HepG2 (cell line): ENCODE results near the gene MYADML2. TPM values are rescaled to one million over a fixed set of nuclear protein-coding genes. Genes with fewer than 3 reads are reported as not detected.

ENCODE experiments used
- ATF1 ChIP-seq: IDR thresholded peaks from 2 replicates; pipeline ENCODE4 v1.6.1; 2016; ENCODE audit warnings: mild to moderate bottlenecking, control low read depth
- DMAP1 ChIP-seq: IDR thresholded peaks from 2 replicates; pipeline ENCODE4 v1.6.1; 2016
- DMTF1 ChIP-seq: sonication (generic); formaldehyde crosslinking; IDR thresholded peaks from 2 replicates; pipeline ENCODE4 v1.4.0; 2020; ENCODE audit warnings: mild to moderate bottlenecking, missing genetic modification reagents
- EP300 ChIP-seq, 3 experiments: sonication (generic) in 1 of 3; formaldehyde crosslinking in 1 of 3; IDR thresholded peaks; 2 replicates each; pipeline versions ENCODE4 v1.5.1 to v1.6.1; 2011 to 2020; ENCODE audit warnings: low read depth in 2 of 3, low read length in 2 of 3, borderline replicate concordance in 1 of 3, improper control_type of control experiment in 1 of 3, mild to moderate bottlenecking in 1 of 3, missing genetic modification reagents in 1 of 3, moderate library complexity in 1 of 3
- ETV5 ChIP-seq: IDR thresholded peaks from 2 replicates; pipeline ENCODE4 v1.6.1; 2018; ENCODE audit warnings: missing biosample characterization, missing genetic modification reagents, inconsistent platforms, borderline replicate concordance
- MAFK ChIP-seq, 2 experiments: IDR thresholded peaks in 1 of 2; conservative IDR thresholded peaks in 1 of 2; 2 replicates each; pipeline ENCODE4 v1.6.1; 2011; ENCODE audit warnings: improper control_type of control experiment in 2 of 2, low read length in 2 of 2
- NAIF1 ChIP-seq: sonication (generic); formaldehyde crosslinking; IDR thresholded peaks from 2 replicates; pipeline ENCODE4 v1.5.0; 2020; ENCODE audit warnings: mild to moderate bottlenecking, missing genetic modification reagents, borderline replicate concordance
- SIX4 ChIP-seq: sonication (generic); formaldehyde crosslinking; IDR thresholded peaks from 2 replicates; pipeline ENCODE4 v1.4.0; 2020; ENCODE audit warnings: missing genetic modification reagents
- SKI ChIP-seq: fragments of 450-650 bp; IDR thresholded peaks from one replicate; pipeline ENCODE4 v1.6.1; 2018; ENCODE audit warnings: mild to moderate bottlenecking; ENCODE audit not compliant: partially characterized antibody
- STAT5B ChIP-seq: sonication (generic); formaldehyde crosslinking; IDR thresholded peaks from 2 replicates; pipeline ENCODE4 v1.4.0; 2020; ENCODE audit warnings: missing genetic modification reagents
- TCF7L2 ChIP-seq: IDR thresholded peaks from 2 replicates; pipeline ENCODE4 v1.6.1; 2011; ENCODE audit warnings: mild to moderate bottlenecking, low read depth, low read length, moderate library complexity
- U2AF2 ChIP-seq: fragments of 200-400 bp; formaldehyde crosslinking; IDR thresholded peaks from 2 replicates; pipeline ENCODE4 v1.6.1; 2017; ENCODE audit warnings: low read depth, mild to moderate bottlenecking, low read length
- ZBTB3 ChIP-seq: sonication (generic); formaldehyde crosslinking; IDR thresholded peaks from 2 replicates; pipeline ENCODE4 v1.4.0; 2020; ENCODE audit warnings: low read depth, mild to moderate bottlenecking, moderate library complexity, missing genetic modification reagents, borderline replicate concordance
- ZNF710 ChIP-seq: sonication (generic); formaldehyde crosslinking; IDR thresholded peaks from 2 replicates; pipeline ENCODE4 v1.5.0; 2020; ENCODE audit warnings: mild to moderate bottlenecking, missing genetic modification reagents, borderline replicate concordance
- ZNF720 ChIP-seq: sonication (generic); formaldehyde crosslinking; IDR thresholded peaks from 2 replicates; pipeline ENCODE4 v1.4.0; 2020; ENCODE audit warnings: missing genetic modification reagents
- polyA plus RNA-seq, 8 experiments: library from polyadenylated mRNA; depleted of rRNA in 3 of 8; stranded (reverse) in 7 of 8; unstranded in 1 of 8; fragments of >200 nt; fragmentation: Illumina TruSeq in 4 of 8; extraction: Trizol in 4 of 8; gene quantifications; 2 replicates each; pipeline versions ENCODE4 v1.2.1 to v1.2.3, GENCODE V29; 2011 to 2016; ENCODE audit warnings: low read depth in 4 of 8, missing spikeins in 1 of 8, mixed read lengths in 1 of 8; ENCODE audit not compliant: insufficient read depth in 1 of 8
- total RNA-seq, 5 experiments: library from RNA; depleted of rRNA; stranded (reverse); fragments of >200 nt; fragmentation: Illumina TruSeq; extraction: Trizol; gene quantifications; 2 replicates each; pipeline ENCODE4 v1.2.3, GENCODE V29; 2016; ENCODE audit warnings: low read depth in 1 of 5
- TF ChIP-seq, protein P1 (sequence below), 2 experiments: sonication (generic) in 1 of 2; formaldehyde crosslinking in 1 of 2; IDR thresholded peaks; 2 replicates each; pipeline versions ENCODE4 v1.4.0 to v1.6.1; 2016 to 2020; ENCODE audit warnings: borderline replicate concordance in 1 of 2, low read depth in 1 of 2, mild to moderate bottlenecking in 1 of 2, missing genetic modification reagents in 1 of 2
- TF ChIP-seq, protein P2 (sequence below): sonication (generic); formaldehyde crosslinking; IDR thresholded peaks from 2 replicates; pipeline ENCODE4 v1.8.0; 2022; ENCODE audit warnings: missing genetic modification reagents, low read depth, mild to moderate bottlenecking, borderline replicate concordance
- TF ChIP-seq, protein P3 (sequence below): sonication (generic); formaldehyde crosslinking; IDR thresholded peaks from 2 replicates; pipeline ENCODE4 v1.8.1; 2023; ENCODE audit warnings: missing genetic modification reagents, mild to moderate bottlenecking, borderline replicate concordance

MYADML2 gene
- total and polyA plus RNA-seq, 2 of the 13 experiments (the other 11 are each of a cell fraction or from before 2014, with no cell fraction given): not detected

GRCh38 chr17:81966343-81967243 lies 19.6 kb upstream of the MYADML2 start (continued):
- TF ChIP-seq DMTF1 (0 out of 2 replicates have a peak, but pooled peaks have one; percentile 74), ETV5 (CRISPR knock-in tag) (peak; percentile 47; the same call in 1 of the 2 replicates), ATF1 (CRISPR knock-in tag) (no peak), SKI (peak; percentile 97), STAT5B (CRISPR knock-in tag) (peak; percentile 93), ZNF710 (no peak), ZNF720 (CRISPR knock-in tag) (no peak), EP300 (IDR thresholded peaks at IDR 0.05; ENCODE audit: low read depth in 2 of 2, low read length in 2 of 2) (peak; percentile 57 to 82; a peak in 3 of 4 replicates), EP300 (CRISPR knock-in tag; IDR thresholded peaks at IDR 0.05; ENCODE audit: borderline replicate concordance) (peak; percentile 85), DMAP1 (CRISPR knock-in tag) (peak; percentile 88), SIX4 (CRISPR knock-in tag) (peak; percentile 72), TCF7L2 (no peak), MAFK (conservative IDR thresholded peaks at IDR 0.05 in 1 of 2, IDR thresholded peaks at IDR 0.05 in 1 of 2; ENCODE audit: low read length in 2 of 2) (no peak), U2AF2 (no peak), ZBTB3 (CRISPR knock-in tag) (peak; percentile 58; the same call in 1 of the 2 replicates), NAIF1 (peak; percentile 88)
- TF ChIP-seq, protein P1, sequence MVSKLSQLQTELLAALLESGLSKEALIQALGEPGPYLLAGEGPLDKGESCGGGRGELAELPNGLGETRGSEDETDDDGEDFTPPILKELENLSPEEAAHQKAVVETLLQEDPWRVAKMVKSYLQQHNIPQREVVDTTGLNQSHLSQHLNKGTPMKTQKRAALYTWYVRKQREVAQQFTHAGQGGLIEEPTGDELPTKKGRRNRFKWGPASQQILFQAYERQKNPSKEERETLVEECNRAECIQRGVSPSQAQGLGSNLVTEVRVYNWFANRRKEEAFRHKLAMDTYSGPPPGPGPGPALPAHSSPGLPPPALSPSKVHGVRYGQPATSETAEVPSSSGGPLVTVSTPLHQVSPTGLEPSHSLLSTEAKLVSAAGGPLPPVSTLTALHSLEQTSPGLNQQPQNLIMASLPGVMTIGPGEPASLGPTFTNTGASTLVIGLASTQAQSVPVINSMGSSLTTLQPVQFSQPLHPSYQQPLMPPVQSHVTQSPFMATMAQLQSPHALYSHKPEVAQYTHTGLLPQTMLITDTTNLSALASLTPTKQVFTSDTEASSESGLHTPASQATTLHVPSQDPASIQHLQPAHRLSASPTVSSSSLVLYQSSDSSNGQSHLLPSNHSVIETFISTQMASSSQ (IDR thresholded peaks at IDR 0.05; ENCODE audit: low read depth): no peak
- TF ChIP-seq, protein P1 (CRISPR knock-in tag; IDR thresholded peaks at IDR 0.05; ENCODE audit: borderline replicate concordance): peak; percentile 93
- TF ChIP-seq, protein P2, sequence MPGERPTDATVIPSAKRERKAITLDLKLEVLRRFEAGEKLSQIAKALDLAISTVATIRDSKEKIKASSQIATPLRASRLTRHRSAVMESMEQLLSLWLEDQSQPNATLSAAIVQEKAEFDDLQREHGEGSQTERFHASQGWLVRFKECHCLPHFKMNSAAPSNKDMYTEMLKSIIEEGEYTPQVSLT (CRISPR knock-in tag): no peak
- TF ChIP-seq, protein P3, sequence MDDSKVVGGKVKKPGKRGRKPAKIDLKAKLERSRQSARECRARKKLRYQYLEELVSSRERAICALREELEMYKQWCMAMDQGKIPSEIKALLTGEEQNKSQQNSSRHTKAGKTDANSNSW (CRISPR knock-in tag): 0 out of 2 replicates have a peak, but pooled peaks have one; percentile 89
